Fibroblast of lung (primary cell): ENCODE data around the gene MICAL3. TPM values are rescaled to one million over a fixed set of nuclear protein-coding genes. Genes with fewer than 3 reads are reported as not detected.
A peak's percentile ranks its signal among the peaks of the same experiment; 100 is the strongest.

Source experiments
- DNase-seq, 2 donors: peaks; one replicate each; pipeline versions ENCODE4 v3.0.0 to v3.0.0-alpha.2; 2010; ENCODE audit warnings: low read depth in 2 of 2
- H2AFZ ChIP-seq: 2 replicates; pipeline ENCODE4 v1.5.1; 2012; ENCODE audit warnings: low read length, control low read depth, inconsistent platforms
- H3K27ac ChIP-seq: 2 replicates; pipeline ENCODE4 v1.5.1; 2011; ENCODE audit warnings: low read length, control low read depth; ENCODE audit not compliant: insufficient read depth
- H3K27me3 ChIP-seq: 2 replicates; pipeline ENCODE4 v1.5.1; 2011; ENCODE audit warnings: mild to moderate bottlenecking, low read length; ENCODE audit not compliant: control insufficient read depth, insufficient read depth
- H3K36me3 ChIP-seq: 2 replicates; pipeline ENCODE4 v1.5.1; 2011; ENCODE audit warnings: low read length; ENCODE audit not compliant: control insufficient read depth, insufficient read depth
- H3K4me1 ChIP-seq: 2 replicates; pipeline ENCODE4 v1.5.1; 2011; ENCODE audit warnings: low read length; ENCODE audit not compliant: control insufficient read depth, insufficient read depth; ENCODE audit errors: extremely low read depth
- H3K4me2 ChIP-seq: 2 replicates; pipeline ENCODE4 v1.5.1; 2011; ENCODE audit warnings: low read length, control low read depth; ENCODE audit not compliant: insufficient read depth; ENCODE audit errors: extremely low read depth
- H3K4me3 ChIP-seq, 4 experiments: fragments of 200-600 bp in 1 of 4; sonication (generic) in 1 of 4; replicated peaks in 1 of 4; 2 replicates each; pipeline ENCODE4 v1.5.1; 2011 to 2016; ENCODE audit warnings: low read length in 4 of 4, low read depth in 3 of 4, mild to moderate bottlenecking in 3 of 4, control low read depth in 2 of 4, inconsistent platforms in 1 of 4, mixed read lengths in 1 of 4; ENCODE audit not compliant: insufficient read depth in 1 of 4; ENCODE audit errors: control extremely low read depth in 1 of 4
- H3K79me2 ChIP-seq: 2 replicates; pipeline ENCODE4 v1.5.1; 2012; ENCODE audit warnings: mild to moderate bottlenecking, low read length, inconsistent platforms; ENCODE audit not compliant: control insufficient read depth, insufficient read depth
- H3K9ac ChIP-seq: 2 replicates; pipeline ENCODE4 v1.5.1; 2011; ENCODE audit warnings: mild to moderate bottlenecking, low read length, control low read depth; ENCODE audit not compliant: insufficient read depth
- H3K9me3 ChIP-seq: 2 replicates; pipeline ENCODE4 v1.5.1; 2012; ENCODE audit warnings: low read depth, low read length; ENCODE audit not compliant: control insufficient read depth, insufficient read depth
- H4K20me1 ChIP-seq: 2 replicates; pipeline ENCODE4 v1.5.1; 2011; ENCODE audit warnings: low read length; ENCODE audit not compliant: control insufficient read depth, insufficient read depth; ENCODE audit errors: extremely low read depth
- CTCF ChIP-seq, 2 donors: IDR thresholded peaks in 1 of 2; conservative IDR thresholded peaks in 1 of 2; 1 replicate in 1 of 2; 2 replicates in 1 of 2; pipeline ENCODE4 v1.5.1; 2011 to 2012; ENCODE audit warnings: low read length in 2 of 2, control low read depth in 1 of 2, inconsistent platforms in 1 of 2, low read depth in 1 of 2, mild to moderate bottlenecking in 1 of 2
- EZH2 ChIP-seq: IDR thresholded peaks from 2 replicates; pipeline ENCODE4 v1.5.1; 2012; ENCODE audit warnings: low read length, control low read depth, mild to moderate bottlenecking; ENCODE audit errors: missing control alignments
- polyA plus RNA-seq, 2 donors: library from polyadenylated mRNA; depleted of rRNA in 1 of 2; stranded (reverse) in 1 of 2; unstranded in 1 of 2; fragments of >200 nt; gene quantifications; 2 replicates each; pipeline ENCODE4 v1.2.1, GENCODE V29; 2011 to 2012; ENCODE audit warnings: missing spikeins in 1 of 2
- total RNA-seq: library from RNA; depleted of rRNA; stranded (reverse); fragments of >200 nt; gene quantifications from 2 replicates; pipeline ENCODE4 v1.2.1, GENCODE V29; 2014

MICAL3 gene
- total and polyA plus RNA-seq, 2 donors (not counting 1 experiment from before 2014, with no cell fraction given), result 10.8 to 22.6 TPM

- Histone ChIP-seq H3K79me2 (no peaks in the 10 kb centered on the region), H3K27ac (no peak overlapping the region), H3K36me3 (no peaks in the 10 kb centered on the region), H3K4me3 (no peak overlapping the region), H3K9ac (no peak overlapping the region), H4K20me1 (no peaks in the 10 kb centered on the region), H3K27me3 (peaks cover 5% of the 10 kb centered on the region), H3K9me3 (no peaks in the 10 kb centered on the region), H3K4me1 (no peaks in the 10 kb centered on the region), H3K4me2 (no peak overlapping the region), H2AFZ (no peak overlapping the region)
- DNase-seq, result no peak
- no peak for TF ChIP-seq EZH2
- TF ChIP-seq CTCF (conservative IDR thresholded peaks at IDR 0.05 in 1 of 2, IDR thresholded peaks at IDR 0.05 in 1 of 2; ENCODE audit: low read depth in 1 of 2, low read length in 2 of 2), result no peak
These were observed 45.7 kb upstream of the MICAL3 start for GRCh38 chr22:18070041-18070440.

- no peak overlapping the region for H3K27ac ChIP-seq
- H3K27me3 ChIP-seq, result peaks cover 5% of the 10 kb centered on the region
- no peaks in the 10 kb centered on the region for H3K79me2 ChIP-seq
- H3K36me3 ChIP-seq, result no peaks in the 10 kb centered on the region
- DNase-seq, result no peak
- H3K4me2 ChIP-seq, result no peak overlapping the region
- no peak overlapping the region for H2AFZ ChIP-seq
- TF ChIP-seq EZH2 (no peak), CTCF (conservative IDR thresholded peaks at IDR 0.05 in 1 of 2, IDR thresholded peaks at IDR 0.05 in 1 of 2; ENCODE audit: low read depth in 1 of 2, low read length in 2 of 2) (no peak)
- H3K9me3 ChIP-seq, result no peaks in the 10 kb centered on the region
- H3K9ac ChIP-seq, result no peak overlapping the region
- no peaks in the 10 kb centered on the region for H3K4me1 ChIP-seq
- H4K20me1 ChIP-seq, result no peaks in the 10 kb centered on the region
- H3K4me3 ChIP-seq, result no peak overlapping the region
These were observed 44.7 kb upstream of the MICAL3 start for GRCh38 chr22:18069041-18069440.

GRCh38 chr22:18068381-18068988 is 44.1 kb upstream of the MICAL3 start:
- no peak overlapping the region for H2AFZ ChIP-seq
- TF ChIP-seq EZH2 (no peak), CTCF (conservative IDR thresholded peaks at IDR 0.05 in 1 of 2, IDR thresholded peaks at IDR 0.05 in 1 of 2; ENCODE audit: low read depth in 1 of 2, low read length in 2 of 2) (no peak)
- H3K27ac ChIP-seq, result no peak overlapping the region

More at GRCh38 chr22:18068381-18068988, 44.1 kb upstream of the MICAL3 start:
- Histone ChIP-seq H4K20me1 (no peaks in the 10 kb centered on the region), H3K4me2 (no peak overlapping the region), H3K36me3 (no peaks in the 10 kb centered on the region), H3K4me3 (no peak overlapping the region), H3K9me3 (no peaks in the 10 kb centered on the region), H3K27me3 (peaks cover 5% of the 10 kb centered on the region), H3K79me2 (no peaks in the 10 kb centered on the region), H3K9ac (no peak overlapping the region), H3K4me1 (no peaks in the 10 kb centered on the region)
- peak; percentile 37 to 65 for DNase-seq
